NOMO-1 (cell line): ENCODE results near the gene OR51E1.

ENCODE experiments used
- DNase-seq, 2 experiments: peaks; one replicate each; lab custom pipeline; 2025; ENCODE audit not compliant: unreplicated experiment in 2 of 2; lab: John Stamatoyannopoulos, UW

OR51E1 gene

GRCh38 chr11:4647766-4648165 lies 4.0 kb downstream of the OR51E1 start:
- DNase-seq, result no peak

DNA sequence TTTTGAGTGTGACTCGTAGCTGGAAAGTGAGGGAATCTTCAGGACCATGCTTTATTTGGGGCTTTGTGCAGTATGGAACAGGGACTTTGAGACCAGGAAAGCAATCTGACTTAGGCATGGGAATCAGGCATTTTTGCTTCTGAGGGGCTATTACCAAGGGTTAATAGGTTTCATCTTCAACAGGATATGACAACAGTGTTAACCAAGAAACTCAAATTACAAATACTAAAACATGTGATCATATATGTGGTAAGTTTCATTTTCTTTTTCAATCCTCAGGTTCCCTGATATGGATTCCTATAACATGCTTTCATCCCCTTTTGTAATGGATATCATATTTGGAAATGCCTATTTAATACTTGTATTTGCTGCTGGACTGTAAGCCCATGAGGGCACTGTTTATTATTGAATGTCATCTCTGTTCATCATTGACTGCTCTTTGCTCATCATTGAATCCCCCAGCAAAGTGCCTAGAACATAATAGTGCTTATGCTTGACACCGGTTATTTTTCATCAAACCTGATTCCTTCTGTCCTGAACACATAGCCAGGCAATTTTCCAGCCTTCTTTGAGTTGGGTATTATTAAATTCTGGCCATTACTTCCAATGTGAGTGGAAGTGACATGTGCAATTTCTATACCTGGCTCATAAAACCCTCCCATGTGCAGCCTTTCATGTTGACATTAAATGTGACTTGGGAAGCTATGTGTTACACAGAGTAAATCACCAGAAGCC lies 11.0 kb downstream of the OR51E1 start:
- DNase-seq, result no peak

GRCh38 chr11:4658629-4659445 lies 15.1 kb downstream of the OR51E1 start:
- DNase-seq, result no peak

DNA sequence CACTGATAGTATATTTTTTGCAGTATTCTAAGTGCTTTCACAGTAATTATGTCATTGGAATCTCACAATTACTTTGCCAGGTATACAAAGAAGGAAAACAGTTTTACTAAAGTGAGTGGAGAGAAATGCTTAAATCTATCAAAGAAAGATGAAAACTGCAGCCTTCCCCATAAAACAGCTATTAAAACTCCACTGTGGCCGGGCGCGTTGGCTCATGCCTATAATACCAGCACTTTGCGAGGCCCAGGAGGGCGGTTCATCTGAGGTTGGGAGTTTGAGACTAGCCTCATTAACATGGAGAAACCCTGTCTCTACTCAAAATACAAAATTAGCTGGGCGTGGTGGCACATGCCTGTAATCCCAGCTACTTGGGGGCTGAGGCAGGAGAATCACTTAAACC lies 19.1 kb downstream of the OR51E1 start:
- DNase-seq, result no peak

GRCh38 chr11:4664183-4664582 lies 20.4 kb downstream of the OR51E1 start:
- DNase-seq, result no peak

DNA sequence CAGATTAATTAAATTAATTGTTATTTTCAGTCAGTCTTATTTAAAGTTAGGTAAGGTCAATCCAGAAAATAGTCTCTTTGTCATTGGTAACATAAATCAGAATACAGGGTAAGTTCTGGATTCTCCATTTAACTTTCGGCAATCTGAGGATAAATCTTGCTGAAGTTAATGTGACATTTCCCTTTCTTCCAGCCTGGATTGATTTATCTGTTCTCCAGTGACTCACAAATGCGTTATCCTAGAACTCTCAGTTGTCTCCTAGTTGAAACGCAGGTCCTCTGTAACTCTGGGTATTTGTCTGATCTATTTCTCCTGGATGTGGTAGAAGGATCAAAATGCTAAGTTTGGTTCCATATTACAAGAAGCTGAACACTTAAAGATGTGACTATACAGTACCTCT lies 21.0 kb downstream of the OR51E1 start:
- no peak for DNase-seq

- no peak for DNase-seq
These were observed 21.6 kb downstream of the OR51E1 start for GRCh38 chr11:4665424-4665823.

DNA sequence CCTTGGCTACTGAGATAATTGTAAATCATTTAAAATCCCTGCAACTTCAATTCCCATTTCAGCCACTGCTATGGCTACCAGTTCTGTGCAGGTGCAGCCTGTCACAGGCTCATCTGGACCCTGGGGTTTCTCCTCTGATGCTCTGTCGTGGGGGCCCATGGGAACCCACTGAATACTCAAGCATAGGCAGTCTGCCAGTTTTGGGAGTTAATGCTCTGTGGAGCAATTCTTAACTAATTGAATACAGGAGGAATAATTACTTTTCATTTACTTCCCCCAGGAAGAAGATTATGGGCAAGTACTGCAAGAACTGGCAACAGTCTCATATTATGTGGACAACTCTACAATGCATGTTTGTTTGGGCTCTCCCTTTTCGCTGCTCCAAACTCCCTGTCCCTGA lies 28.0 kb downstream of the OR51E1 start:
- DNase-seq, result no peak

DNA sequence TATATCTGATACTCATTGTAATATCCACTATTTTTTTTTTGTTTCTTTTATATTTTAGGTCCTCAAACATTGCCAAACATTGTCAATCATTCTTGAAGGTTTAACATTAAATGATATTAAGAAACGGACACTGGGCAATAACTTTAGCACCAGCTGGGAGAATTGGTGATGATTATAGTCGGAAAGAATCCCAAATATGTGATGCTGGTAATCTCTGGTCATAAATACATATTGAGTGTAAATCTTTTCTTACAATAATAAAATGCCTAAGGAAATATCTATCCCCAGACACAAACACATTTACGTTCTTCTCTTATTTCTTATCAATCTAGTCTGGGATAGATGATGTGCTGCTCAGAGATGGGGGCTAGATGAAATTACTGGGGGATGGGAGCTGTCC lies 28.7 kb downstream of the OR51E1 start:
- DNase-seq, result no peak

DNA sequence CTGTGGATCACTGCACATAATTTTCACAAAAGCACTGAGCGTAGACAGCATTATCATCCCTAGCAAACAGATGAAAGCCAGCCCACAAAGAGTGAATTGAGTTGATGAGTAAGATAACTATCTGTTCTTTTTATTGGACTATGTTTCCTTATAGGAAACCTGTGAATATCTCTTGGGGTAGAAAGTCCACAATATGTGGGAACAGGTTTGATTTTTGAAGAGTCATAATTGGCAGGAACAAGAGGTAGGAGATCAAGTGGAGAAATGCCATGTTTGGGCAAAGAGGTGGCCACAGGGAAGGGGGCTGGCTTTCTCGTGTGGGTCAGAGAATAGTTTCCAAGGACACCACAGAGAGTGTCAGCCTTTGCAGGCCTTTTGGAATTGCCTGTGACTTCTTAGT lies 30.0 kb downstream of the OR51E1 start:
- DNase-seq, result no peak

DNA sequence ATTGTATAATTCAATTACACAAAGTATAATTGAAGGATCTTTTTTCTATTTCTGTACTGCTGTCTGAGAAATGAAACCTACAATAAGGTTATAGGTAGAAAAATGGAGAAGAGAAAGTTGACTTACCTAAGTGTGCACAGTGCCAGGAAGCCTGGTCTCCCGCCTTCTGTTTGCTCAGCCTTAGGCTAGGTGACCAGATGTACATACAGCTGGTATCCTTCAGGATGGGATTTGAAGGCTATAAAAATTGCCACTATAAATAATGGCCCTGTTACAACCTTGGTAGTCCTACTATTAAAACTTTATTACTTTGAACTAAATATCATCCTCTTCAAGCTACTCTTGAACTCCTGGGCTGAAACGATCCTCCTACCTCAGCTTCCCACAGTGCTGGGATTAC lies 34.2 kb downstream of the OR51E1 start:
- no peak for DNase-seq

- no peak for DNase-seq
These were observed 36.6 kb downstream of the OR51E1 start for GRCh38 chr11:4680341-4680740.

GRCh38 chr11:4682623-4683419 lies 39.0 kb downstream of the OR51E1 start:
- DNase-seq, result no peak

DNA sequence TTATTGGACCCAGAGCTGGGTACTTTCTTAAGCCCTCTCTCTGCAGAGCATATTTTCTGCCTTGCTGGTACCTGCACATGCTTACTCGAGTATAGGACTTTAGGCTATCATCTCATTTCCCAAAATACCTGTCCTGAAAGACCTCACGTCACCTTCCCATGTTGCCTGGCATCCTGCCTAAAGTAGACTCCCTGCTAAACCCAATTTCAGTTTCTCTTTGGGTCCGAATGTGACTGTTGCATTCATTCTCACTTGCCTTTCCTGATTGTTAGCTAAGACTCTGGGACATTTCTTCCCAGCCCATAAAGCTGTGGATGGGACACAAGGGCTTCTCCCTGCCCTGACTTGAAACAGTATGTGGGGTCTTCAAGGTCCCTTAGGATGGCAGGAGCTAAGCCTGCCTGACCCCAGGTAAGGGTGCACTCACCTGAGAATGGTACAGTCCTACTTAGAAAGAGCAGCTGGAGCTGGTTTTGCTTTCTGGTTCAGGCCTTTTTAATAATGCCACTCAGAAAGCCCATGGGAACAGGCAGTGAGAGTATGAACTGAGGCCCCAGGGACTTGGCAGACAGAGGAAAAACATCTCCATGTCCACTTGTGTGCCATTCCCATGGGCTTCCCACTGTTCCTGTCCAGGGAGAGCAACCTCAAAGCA lies 41.0 kb downstream of the OR51E1 start:
- DNase-seq, result no peak

DNA sequence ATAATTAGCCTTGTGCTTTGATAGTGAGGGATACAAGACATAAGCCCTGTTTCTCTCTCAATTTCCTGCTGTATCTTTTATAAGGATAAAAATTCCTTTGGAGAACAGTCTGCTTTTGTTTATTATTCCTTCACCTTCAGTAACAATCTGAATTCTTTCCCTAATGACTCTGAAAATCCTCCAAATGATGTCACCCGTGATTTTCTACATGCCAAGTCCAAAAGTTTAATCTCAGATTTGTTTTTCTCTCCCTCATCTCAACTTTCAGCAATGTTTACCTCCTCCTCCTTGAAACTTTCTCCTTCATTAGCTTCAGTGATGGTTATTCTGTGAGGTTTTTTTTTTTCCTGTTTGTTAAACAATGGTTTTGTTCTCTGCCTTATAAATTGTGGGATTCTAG lies 51.7 kb downstream of the OR51E1 start:
- DNase-seq, result no peak

DNA sequence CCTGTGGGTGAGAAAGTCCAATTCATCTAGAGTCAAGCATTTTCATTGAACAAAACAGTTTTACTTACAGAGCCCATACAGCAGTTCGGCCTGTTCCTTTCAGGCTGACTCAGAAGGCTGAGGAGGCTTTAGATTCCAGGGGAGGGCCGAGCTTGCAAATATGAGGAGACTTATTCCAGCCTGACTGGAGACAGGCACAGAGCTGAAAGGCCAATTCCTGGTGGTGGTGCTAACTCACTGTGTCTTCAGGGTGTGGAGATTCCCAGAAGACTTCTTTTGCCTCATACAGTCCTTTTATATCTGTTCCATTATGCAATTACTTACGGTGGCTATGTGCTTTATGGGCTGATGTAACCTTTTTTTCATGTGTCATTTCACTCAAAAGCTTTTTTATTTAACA lies 53.8 kb downstream of the OR51E1 start, which contains the start of gene OR51E2:
OR51E2 (minus strand) TSS at position 269 of the 400 bp plus-strand sequence. CDS start 15,142 bp downstream, outside the sequence.
- DNase-seq, result no peak

GRCh38 chr11:4699697-4700435 lies 56.1 kb downstream of the OR51E1 start:
- DNase-seq, result no peak

DNA sequence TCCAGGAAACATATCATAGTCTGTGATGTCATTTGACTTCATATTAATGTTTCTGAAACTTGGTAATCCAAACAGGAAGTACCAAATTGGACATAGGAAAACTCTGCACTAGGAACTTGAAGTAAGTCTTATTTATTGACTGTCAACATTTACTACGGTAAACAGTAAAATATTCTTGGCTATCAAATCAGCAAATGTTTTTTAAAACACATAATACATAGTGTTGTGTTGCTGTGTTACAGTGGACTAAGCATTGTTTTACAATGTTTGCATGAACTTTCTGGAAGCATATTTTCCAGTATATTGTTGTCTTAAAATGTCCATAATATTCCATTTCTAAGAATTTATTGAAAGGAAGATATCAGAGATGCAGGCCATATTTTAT lies 56.6 kb downstream of the OR51E1 start:
- no peak for DNase-seq

DNA sequence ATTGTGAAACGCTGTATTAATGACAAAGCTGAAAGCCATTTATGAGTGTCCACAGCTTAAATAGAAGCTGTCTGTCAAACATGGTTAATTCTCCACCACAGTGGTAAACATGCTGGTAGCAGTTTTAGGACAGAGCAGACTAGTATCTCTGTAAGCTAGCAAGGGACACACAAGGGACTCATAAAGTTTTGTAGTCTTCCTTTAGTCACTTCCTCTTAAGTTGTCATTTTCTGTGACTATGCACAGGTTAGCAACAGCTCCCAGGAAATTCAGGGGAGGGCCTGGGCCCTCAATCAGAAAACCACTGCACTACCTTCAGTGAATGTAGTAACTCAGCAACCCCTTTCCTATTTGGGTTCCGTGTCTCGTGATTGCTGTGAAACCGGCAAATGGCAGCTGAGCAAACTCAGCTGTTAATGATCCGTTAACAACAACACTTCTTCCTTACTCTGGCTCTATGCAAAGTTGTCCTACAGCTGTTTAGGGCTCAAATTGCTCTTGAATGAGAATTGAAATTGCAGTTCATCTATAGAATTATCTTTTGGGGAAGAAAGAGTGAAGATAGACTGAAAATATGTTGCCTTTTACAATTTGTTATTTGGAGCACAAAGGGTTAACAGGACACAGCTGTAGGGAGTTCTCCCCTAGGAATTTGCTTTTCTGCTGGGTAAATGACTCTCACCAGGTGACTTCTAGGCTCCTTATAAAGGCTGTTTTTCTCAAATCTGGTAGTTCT lies 60.4 kb downstream of the OR51E1 start, which contains the start of gene MMP26:
MMP26 (plus strand) TSS at position 731 of the 736 bp plus-strand sequence.
- DNase-seq, result no peak
